NOMO-1 treated with dmso at 0.1 percent for 144 hours (cell line): ENCODE data around the gene CFAP57.
"Not testable (repeated sequence)": the region's sequence is repeated elsewhere in the genome, so short reads cannot be mapped to it uniquely, and the experiment has no call there.

Source experiments
- DNase-seq: peaks from one replicate; lab custom pipeline; 2025; ENCODE audit not compliant: unreplicated experiment; lab: John Stamatoyannopoulos, UW

CFAP57 gene

GRCh38 chr1:43171876-43172526, at the start of gene CFAP57, which contains the start of gene EBNA1BP2:
TSS of gene CFAP57 (plus strand) at chr1:43172330. CDS start at chr1:43172754, 424 bp downstream.
TSS of gene EBNA1BP2 (minus strand) at chr1:43172290. CDS start at chr1:43172118, 172 bp downstream.
- peak; percentile 74 for DNase-seq

DNA sequence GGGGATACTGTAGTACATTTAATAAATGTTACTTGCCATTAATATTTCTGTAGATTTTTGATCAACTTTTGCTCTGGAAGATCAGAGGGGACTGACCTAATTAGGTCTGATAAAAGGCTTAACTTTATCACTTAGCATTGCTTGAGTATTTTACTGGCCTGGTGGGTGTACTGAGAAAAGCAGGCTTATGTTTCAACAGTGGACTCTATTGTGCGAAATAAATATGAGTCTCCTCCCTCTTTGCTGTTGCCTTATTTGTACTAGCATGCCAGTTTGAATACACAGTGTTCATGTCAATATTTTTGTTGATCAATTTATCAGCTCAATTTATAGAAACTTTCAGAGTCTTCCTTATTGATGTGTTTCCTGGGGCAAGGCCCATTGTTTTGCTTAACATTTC, 49.1 kb upstream of the CFAP57 start:
- no peak for DNase-seq

DNA sequence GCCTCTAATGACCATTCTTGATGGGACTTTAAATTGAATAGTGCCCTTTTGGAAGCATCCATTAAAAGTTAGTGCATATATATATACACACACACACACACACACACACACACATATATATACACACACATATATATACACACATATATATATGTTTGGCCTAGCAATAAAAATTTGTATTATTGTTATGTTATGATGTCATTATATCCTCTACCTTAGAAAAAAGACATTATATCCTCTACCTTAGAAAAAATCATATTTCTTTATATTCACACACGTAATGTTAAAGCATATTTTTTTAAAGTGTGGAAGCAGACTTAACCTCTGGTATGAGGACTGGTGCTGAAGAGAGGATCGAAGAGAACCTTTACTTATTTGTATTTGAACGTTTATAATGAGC, 43.3 kb upstream of the CFAP57 start:
- DNase-seq = no peak

GRCh38 chr1:43129426-43129825, 42.7 kb upstream of the CFAP57 start:
- DNase-seq = no peak

- DNase-seq = no peak
Observed at GRCh38 chr1:43134068-43134467, 38.1 kb upstream of the CFAP57 start.

DNA sequence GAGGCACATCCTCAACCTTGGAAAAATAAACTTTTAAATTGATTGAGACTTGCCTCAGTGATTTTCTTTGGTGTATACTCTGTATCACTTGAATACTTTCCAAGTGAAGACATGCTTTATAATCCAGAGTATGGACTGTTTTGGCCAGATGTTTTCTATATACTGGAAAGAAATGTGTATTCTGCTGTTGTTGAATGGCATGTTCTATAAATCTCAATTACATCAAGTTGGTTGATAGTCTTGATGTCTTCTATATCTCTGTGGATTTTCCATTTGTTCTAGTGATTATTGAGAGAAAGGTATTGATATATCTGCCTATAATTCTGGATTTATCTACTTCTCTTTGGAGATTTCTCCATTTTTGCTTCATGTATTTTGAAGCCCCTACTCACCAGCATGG, 37.5 kb upstream of the CFAP57 start:
- DNase-seq = no peak

DNA sequence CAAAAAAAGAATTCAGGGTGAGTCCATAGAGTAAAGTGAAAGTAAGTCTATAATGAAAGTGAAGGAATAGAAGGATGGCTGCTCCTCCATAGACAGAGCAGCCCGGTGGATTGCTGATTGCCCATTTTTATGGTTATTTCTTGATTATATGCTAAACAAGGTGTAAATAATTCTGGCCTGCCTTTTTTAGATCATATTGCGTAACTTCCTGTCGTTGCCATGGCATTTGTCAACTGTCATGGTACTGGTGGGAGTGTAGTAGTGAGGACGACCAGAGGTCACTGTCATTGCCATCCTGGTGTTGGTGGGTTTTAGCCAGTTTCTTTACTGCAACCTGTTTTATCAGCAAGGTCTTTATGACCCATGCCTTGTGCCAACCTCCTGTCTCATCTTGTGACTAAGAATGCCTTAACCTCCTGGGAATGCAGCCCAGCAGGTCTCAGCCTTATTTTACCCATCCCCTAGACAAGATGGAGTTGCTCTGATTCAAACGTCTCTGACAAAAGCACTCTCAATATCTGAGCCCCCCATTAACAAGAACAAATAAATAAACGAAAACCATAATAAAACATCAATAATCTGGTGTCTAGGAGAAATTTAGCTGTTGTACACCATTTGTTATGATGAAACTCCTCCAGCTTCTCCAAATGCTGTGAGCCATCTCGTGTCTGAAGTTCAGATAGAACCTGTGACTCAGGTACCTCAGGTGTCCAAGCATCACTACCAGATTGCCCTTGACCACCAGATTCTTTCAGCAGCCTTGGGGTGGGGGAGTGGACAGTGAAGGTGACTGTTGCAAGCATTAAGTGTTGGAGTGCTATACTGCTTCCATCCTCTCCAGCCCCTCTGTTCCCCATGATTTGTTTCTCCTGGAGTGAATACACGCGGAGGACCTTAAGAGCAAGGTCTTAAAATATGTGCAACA, 36.0 kb upstream of the CFAP57 start:
- no peak for DNase-seq

DNA sequence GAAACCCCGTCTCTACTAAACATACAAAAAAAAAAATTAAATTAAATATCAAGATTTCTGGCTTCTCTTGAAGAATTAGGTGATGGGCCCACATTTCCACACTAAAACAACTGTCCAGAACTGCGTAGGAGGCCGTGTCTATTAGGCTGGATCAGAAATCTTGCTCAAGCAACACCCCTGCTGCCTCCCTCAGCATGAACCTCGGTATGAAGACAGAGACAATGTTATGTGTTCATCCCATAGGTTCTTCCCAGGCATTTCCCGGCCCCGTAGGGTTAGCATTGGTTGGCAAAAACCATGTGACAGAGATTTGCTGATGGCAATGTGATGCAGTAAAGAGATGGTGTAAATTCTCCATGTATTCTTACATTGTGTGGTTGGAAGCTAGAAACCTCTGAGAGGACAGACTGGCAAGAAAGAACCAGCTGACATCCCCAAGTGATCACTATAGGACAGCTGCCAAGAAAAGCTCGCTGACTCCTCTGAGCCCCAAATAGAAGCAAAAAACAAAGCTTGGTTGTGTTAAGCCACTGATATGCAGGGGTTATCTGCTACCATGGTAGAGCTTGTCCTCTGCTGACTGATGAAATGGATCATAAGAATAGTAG, 34.6 kb upstream of the CFAP57 start:
- DNase-seq = no peak

- not testable (repeated sequence) for DNase-seq
Observed at GRCh38 chr1:43139295-43139694, 32.8 kb upstream of the CFAP57 start.

- no peak for DNase-seq
Observed at GRCh38 chr1:43140010-43140409, 32.1 kb upstream of the CFAP57 start.

- DNase-seq = no peak
Observed at GRCh38 chr1:43140583-43140982, 31.5 kb upstream of the CFAP57 start.

DNA sequence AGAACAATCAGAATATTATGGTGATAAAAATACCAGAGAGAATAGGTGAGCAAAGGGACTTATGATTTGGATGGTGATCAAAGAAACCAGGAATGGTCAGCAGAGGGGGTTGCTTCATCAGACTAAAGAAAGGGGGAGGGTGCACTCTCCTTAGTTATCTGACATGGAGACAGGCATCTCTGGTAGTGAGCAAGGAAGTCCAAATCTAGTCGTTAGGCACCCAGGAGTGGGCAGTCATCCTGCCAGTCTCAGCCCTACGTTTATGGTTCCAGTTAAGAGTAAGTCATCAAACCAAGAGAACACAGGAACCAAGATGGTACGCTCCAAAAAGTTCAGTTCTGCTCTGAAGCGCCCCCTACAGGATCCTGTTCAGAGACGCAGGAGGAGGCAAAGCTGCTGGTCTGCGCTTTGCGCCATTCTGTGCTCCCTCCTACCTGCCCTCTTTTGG, 28.7 kb upstream of the CFAP57 start:
- no peak for DNase-seq

DNA sequence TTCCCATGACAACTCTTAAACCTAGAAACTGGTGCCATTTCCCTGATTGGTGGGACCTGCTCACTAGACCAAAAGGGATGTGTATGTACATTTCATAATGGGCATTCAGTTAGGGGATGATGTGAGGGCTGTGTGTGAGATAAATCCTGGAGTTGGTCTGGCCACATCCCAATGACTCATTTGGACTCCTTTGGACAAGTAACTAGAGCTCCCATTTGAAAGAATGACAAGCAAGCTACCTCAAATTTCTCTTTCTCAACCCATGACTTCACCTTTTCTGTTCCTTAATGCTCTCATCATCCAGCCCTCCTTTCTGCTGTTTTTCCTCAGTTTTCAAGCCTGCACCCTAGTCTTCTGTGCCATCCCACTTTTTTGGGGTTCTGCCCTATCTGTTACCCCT, 27.9 kb upstream of the CFAP57 start:
- DNase-seq = no peak

GRCh38 chr1:43147625-43148327, 24.4 kb upstream of the CFAP57 start:
- no peak for DNase-seq

DNA sequence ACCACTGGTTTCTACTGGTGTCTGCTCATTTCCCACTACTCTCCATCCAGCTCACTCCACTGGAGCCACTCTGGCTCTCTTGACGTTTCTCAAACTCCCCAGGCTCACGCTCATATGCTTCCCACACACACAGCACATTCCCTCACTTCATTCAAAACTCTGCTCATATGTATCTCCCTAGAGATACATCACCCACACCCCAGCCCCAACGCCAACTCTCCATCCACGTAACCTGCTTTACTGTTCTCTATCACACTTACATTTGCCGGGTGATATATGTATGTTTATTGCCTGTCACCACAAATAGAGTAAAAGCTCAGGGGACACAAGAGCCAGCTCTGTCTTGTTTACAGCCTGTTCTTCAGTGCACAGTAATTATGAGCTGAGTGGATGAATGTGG, 22.2 kb upstream of the CFAP57 start:
- DNase-seq = no peak

- no peak for DNase-seq
Observed at GRCh38 chr1:43152866-43153265, 19.3 kb upstream of the CFAP57 start.

- DNase-seq = no peak
Observed at GRCh38 chr1:43153443-43153842, 18.7 kb upstream of the CFAP57 start.

- no peak for DNase-seq
Observed at GRCh38 chr1:43156026-43156425, 16.1 kb upstream of the CFAP57 start.

DNA sequence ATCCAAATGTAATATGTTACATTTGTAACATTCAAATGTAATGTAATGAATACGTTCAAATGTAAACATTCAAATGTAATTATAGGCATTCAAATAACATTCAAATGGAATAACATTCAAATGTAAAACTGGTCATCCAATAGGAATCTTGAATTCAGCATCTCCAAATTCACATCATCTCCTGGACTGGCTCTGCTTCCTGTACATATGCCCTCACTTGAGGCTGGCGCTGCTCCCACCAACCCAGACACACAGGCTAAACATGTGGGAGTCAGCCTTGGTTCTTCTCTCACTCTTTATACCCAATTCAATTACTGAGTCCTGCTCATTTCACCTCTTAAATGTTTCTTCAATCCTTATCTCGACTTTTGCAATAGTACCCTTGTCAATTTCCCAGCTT, 7.0 kb upstream of the CFAP57 start:
- DNase-seq = no peak

- DNase-seq = no peak
Observed at GRCh38 chr1:43165765-43166164, 6.4 kb upstream of the CFAP57 start.

GRCh38 chr1:43171312-43171875, 736 bp upstream of the CFAP57 start:
- DNase-seq = no peak
